HG02981 (cell line): Measurements from ENCODE around the gene ANKRD39.

Experiments used
- ATAC-seq: cut with Tn5 transposase; IDR thresholded peaks from one replicate; pipeline ENCODE4 v1.9.1; 2021; ENCODE audit warnings: mild to moderate bottlenecking, moderate library complexity; ENCODE audit not compliant: unreplicated experiment

The ANKRD39 gene

GRCh38 chr2:96832408-96832753 is 25.4 kb downstream of the ANKRD39 start:
- ATAC-seq = no peak

GRCh38 chr2:96831679-96832078 is 26.1 kb downstream of the ANKRD39 start:
- no peak for ATAC-seq

DNA sequence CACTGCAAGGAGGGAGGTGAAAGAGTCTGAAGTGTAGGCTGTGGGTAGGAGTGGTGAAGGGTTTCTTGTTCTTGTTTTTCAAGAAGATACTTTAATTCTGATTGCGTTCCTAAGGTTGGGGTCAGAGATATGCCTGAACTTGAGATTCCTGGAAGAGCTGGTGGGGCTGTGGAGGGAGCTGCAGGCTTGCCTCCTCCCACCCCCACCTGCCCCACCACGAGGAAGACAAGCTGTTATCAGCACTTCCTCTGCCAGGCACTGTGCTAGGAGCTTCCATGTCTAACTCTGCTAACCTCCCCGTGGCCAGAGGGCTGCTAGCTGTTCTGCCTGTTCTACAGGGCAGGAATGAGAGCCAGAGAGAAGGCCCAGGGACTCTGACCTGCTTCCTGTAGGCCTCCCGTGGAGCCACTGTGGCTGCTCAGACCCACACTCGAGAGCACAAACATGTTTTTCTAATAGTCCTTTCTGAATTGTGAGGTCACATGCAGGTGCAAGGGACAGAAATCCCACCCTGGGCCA is 27.7 kb downstream of the ANKRD39 start:
- no peak for ATAC-seq

- ATAC-seq = no peak
Measured at GRCh38 chr2:96828874-96829273, 28.9 kb downstream of the ANKRD39 start.

DNA sequence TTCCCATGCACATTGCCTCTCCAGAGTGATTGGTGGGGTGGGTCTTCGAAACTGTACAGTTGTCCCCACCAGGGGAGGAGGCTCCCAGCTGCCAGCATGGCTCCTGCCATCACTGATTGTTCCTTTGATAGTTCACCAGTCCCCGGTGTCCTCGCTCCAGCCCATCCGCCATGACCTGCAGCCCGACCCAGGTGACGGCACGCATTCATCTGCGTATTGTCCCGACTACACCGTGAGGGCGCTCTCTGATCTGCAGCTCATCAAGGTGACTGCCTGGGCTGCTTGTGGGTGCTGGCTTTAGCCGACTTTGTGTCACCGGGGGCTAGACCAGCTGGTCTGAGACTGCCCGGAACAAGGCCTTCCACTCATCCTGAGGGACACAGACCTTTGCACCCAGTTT is 29.4 kb downstream of the ANKRD39 start:
- ATAC-seq = no peak

DNA sequence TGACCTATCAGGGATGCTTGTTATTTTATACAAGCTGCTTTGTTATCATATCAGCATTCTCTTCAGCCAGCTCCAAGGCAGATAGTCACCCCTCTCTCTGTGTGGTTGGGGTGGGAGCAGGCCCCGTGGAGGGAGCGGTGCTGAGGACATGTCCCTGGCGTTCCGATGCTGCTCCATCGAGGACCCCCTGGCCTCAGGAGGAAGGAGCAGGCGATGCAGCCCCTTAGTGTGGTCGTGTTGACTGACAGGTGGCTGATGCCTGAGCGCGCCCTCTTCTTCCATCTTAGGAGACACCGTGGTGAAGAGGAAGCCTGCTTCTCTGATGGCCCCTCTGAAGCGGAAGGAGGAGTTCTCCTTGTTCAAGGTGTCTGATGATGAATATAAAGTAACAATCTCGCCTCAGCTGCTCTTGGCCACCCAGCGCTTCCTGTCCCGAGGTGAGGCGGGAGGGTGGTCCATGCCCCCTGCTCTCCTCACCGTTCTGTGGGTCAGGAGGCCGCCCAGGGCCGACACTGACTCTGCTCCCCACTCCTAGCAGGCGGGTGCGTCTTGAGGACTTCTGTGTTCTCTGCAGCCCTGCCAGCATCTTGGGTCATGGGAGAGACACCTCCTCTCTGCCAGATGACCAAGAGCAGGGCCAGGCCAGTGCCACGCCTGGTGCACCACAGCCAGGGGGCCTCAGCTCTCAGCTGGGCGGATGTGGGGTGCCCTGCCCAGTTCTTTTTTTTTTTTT is 31.1 kb downstream of the ANKRD39 start:
- ATAC-seq = no peak

DNA sequence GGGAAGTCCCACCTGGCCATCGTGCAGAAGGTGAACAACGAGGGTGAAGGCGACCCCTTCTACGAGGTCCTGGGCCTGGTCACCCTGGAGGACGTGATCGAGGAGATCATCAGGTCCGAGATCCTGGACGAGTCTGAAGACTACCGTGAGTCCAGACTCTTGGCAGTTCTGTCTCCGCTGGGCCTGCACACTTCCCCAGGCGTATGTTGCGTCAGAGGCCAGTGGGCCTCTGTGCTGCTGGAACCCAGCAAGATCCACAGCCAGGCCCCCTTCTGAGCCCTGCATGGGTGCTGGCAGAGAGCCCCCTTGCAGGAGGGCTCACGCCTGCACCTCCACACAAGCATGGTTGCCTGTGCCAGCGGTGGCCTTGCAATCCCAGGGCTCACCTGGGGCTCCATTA is 32.8 kb downstream of the ANKRD39 start:
- ATAC-seq = no peak

DNA sequence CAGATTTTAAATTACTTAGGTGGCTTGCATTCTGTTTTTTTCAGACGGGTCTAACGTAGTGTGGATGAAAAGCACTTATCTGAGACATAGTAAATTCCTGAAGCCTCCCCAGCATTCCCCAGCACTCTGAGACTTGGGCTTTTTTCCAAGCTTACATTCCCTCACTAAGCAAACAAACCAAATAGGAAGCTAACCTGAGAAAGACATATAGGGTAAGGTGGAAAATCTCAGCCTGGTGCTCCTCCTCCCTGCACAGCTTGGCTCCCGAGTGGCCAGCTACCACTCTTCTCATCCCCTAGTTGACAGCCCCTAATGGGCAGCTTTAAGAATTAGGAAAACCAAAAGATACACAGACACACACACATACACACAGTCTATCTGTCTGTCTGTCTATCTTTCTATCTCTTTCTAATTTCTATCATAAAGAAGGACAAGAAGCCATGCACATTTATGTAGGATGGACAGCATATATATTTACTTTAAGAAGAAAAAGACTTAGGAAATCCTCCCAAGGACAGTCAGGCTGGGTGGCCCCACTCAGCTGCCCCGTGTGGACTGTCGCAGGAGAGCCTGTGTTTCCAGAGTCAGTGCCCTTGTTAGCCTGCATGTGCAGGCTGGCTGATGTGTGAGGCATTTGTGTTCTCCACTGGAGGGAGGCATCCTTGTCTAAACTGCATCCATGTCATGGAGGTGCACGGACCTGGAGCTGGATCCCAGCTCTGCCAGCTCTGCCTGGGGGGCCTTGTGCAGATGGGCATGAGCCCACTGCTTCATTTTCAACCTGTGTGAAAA is 33.5 kb downstream of the ANKRD39 start:
- ATAC-seq = no peak

GRCh38 chr2:96823198-96823597 is 34.6 kb downstream of the ANKRD39 start:
- no peak for ATAC-seq

DNA sequence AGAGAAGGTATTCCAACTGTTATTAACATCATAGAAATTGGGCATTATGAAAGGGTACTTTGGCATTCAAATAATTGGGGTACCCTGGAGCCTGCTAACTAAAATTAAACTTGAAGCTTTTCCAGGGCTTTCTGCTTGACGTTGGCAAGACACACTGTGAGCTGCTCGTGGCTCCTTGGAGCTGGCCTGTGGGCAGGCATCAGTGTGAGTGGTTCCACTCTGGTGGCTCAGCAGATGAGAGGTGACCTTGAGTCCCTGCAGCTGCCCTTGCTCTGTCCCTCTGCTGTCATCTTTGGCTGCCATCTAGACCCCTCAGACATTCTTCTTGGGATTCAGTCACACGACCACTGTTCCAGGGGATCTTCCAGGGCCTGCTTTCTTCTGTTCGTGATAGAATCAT is 35.0 kb downstream of the ANKRD39 start:
- ATAC-seq = no peak

DNA sequence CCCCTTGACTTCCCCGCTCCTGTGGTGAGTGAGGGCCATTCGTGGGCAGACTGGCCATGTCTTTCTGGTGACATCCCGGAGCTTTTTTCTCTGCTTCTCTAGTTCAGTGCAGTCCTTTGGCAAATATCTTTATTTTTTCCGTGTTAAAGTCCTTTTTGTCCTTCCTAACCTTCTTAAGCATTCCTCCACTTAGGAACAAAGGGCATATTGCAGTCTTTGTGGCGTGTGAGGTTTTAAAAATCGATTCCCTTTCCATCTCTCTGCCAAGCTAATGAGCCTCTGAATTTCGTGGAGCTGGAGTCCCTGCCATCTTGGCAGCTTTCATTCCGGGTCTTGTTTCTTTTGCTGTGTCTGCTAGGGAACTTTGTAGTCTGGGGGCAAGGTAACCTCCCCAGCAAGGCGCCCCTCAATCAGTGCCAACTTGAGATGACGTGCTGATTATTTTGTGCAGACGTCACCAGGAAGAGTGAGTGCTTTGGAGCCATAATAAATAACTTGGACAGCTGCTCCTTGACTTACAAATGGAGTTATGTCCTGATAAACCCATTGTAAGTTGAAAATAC is 36.6 kb downstream of the ANKRD39 start:
- ATAC-seq = no peak

- no peak for ATAC-seq
Measured at GRCh38 chr2:96819876-96820511, 37.8 kb downstream of the ANKRD39 start.

- ATAC-seq = no peak
Measured at GRCh38 chr2:96819128-96819875, 38.5 kb downstream of the ANKRD39 start.

DNA sequence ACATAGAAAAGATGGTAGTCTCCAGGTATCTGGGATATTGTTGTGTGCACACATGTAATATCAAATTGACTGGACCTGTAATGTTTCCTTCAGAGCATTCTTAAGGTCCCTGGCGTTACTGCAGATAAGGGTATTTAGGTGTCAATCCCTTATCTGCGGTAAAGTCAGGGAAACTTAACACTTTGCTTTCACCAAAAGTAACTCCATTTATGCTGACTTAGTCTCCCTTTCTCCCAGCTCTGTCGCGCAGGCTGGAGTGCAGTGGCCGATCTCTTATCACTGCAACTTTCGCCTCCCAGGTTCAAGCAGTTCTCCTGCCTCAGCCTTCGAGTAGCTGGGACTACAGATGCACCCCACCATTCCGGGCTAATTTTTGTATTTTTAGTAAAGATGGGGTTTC is 39.9 kb downstream of the ANKRD39 start:
- ATAC-seq = no peak

- ATAC-seq = no peak
Measured at GRCh38 chr2:96816836-96817702, 40.7 kb downstream of the ANKRD39 start.

GRCh38 chr2:96816127-96816835 is 41.5 kb downstream of the ANKRD39 start, which contains the start of gene CNNM3:
Gene CNNM3 (plus strand): TSS chr2:96816268. CDS start chr2:96816278, 10 bp downstream.
- peak; percentile 81 for ATAC-seq

GRCh38 chr2:96815326-96816126 is 42.3 kb downstream of the ANKRD39 start:
- no peak for ATAC-seq

DNA sequence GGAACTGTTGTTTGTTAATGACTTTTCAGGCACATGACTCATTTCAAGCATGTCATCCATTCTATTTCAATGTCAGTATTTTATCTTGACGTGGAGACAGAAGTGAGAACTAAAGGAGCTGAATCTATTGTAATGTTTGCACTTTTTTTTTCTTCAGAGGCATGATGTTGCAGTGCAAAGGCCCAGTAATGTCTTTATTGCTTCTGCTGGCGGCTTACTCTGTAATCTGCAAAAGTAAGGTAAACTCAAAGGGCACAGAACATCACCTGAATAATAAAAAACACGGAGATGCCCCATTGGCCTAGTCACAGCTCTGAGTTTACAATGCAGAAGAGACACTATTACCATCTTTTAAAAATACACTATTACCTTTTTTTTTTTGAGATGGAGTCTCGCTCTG is 44.2 kb downstream of the ANKRD39 start:
- no peak for ATAC-seq
